ENCODE results near the gene ELP1. TPM values are rescaled to one million over a fixed set of nuclear protein-coding genes. Genes with fewer than 3 reads are reported as not detected.

Gene ELP1
- total and polyA plus RNA-seq, 2 donors (not counting 3 experiments of a cell fraction or from before 2014, with no cell fraction given) = 12.6 to 21.8 TPM

GRCh38 chr9:108910914-108911313, 23.0 kb downstream of the ELP1 start:
- Histone ChIP-seq H3K9ac (replicated peaks; ENCODE audit: extremely low read depth, insufficient read depth, low read length) (no peak overlapping the region), H3K9me3 (replicated peaks; ENCODE audit: control insufficient read depth, insufficient read depth, low read length) (no peaks in the 10 kb centered on the region), H3K4me3 (replicated peaks in 1 of 3; ENCODE audit: insufficient read depth in 1 of 3, low read depth in 1 of 3, low read length in 3 of 3) (no peak overlapping the region), H3K36me3 (ENCODE audit: control insufficient read depth in 2 of 2, extremely low read depth in 1 of 2, insufficient read depth in 2 of 2, low read length in 2 of 2) (peaks cover 17 to 20% of the 10 kb centered on the region in 2 experiments), H2AFZ (ENCODE audit: low read depth, low read length) (no peak overlapping the region), H3K27ac (ENCODE audit: insufficient read depth, low read depth, low read length) (no peak overlapping the region), H4K20me1 (replicated peaks; ENCODE audit: control insufficient read depth, extremely low read depth, insufficient read depth, low read length) (no peaks in the 10 kb centered on the region), H3K4me1 (ENCODE audit: control insufficient read depth, extremely low read depth, insufficient read depth, low read length) (no peaks in the 10 kb centered on the region), H3K9me1 (replicated peaks; ENCODE audit: control insufficient read depth, extremely low read depth, insufficient read depth, low read length) (no peaks in the 10 kb centered on the region), H3K79me2 (ENCODE audit: control insufficient read depth, insufficient read depth, low read length) (no peaks in the 10 kb centered on the region), H3K27me3 (ENCODE audit: control insufficient read depth in 2 of 2, insufficient read depth in 2 of 2, low read length in 2 of 2) (no peaks in the 10 kb centered on the region), H3K4me2 (ENCODE audit: insufficient read depth, low read length) (no peak overlapping the region)
- DNase-seq (ENCODE audit: low read depth, low spot score) = no peak
- dilution Hi-C loops (cut with MboI; ENCODE audit: extremely low pct_ligation_motif_present, low sequenced_read_pairs) = no loop called here
- ChIA-PET POLR2A (no interaction called here), CTCF (no interaction called here)
- TF ChIP-seq JUN (IDR thresholded peaks at IDR 0.05; ENCODE audit: borderline replicate concordance, insufficient read depth, insufficient read length, low read depth) (no peak), MAX (IDR thresholded peaks at IDR 0.05; ENCODE audit: insufficient read depth, insufficient read length) (no peak), POLR2A (IDR thresholded peaks at IDR 0.05; ENCODE audit: low read depth, low read length) (no peak), MYC (IDR thresholded peaks at IDR 0.05; ENCODE audit: low read depth, low read length) (no peak), FOS (IDR thresholded peaks at IDR 0.05; ENCODE audit: borderline replicate concordance, insufficient read depth, low read length) (no peak)
- BruUV-seq (replicated peaks) = no TSS peak
- intact Hi-C loops (cut with micrococcal nuclease) = no loop called here
- FAIRE-seq = no peak

- H3K9ac ChIP-seq (replicated peaks; ENCODE audit: extremely low read depth, insufficient read depth, low read length) = no peak overlapping the region
- H3K4me3 ChIP-seq (replicated peaks in 1 of 3; ENCODE audit: insufficient read depth in 1 of 3, low read depth in 1 of 3, low read length in 3 of 3) = no peak overlapping the region
- no peak overlapping the region for H3K4me2 ChIP-seq (ENCODE audit: insufficient read depth, low read length)
- H3K79me2 ChIP-seq (ENCODE audit: control insufficient read depth, insufficient read depth, low read length) = no peaks in the 10 kb centered on the region
- dilution Hi-C loops (cut with MboI; ENCODE audit: extremely low pct_ligation_motif_present, low sequenced_read_pairs) = no loop called here
- no peaks in the 10 kb centered on the region for H3K9me1 ChIP-seq (replicated peaks; ENCODE audit: control insufficient read depth, extremely low read depth, insufficient read depth, low read length)
- no peaks in the 10 kb centered on the region for H4K20me1 ChIP-seq (replicated peaks; ENCODE audit: control insufficient read depth, extremely low read depth, insufficient read depth, low read length)
- no peaks in the 10 kb centered on the region for H3K27me3 ChIP-seq (ENCODE audit: control insufficient read depth in 2 of 2, insufficient read depth in 2 of 2, low read length in 2 of 2)
- no peak for TF ChIP-seq POLR2A (IDR thresholded peaks at IDR 0.05; ENCODE audit: low read depth, low read length)
- TF ChIP-seq MAX (IDR thresholded peaks at IDR 0.05; ENCODE audit: insufficient read depth, insufficient read length) = no peak
- no peak for TF ChIP-seq GATA2 (IDR thresholded peaks at IDR 0.05; ENCODE audit: insufficient read depth, insufficient read length, low read depth, low read length)
- TF ChIP-seq CTCF (IDR thresholded peaks at IDR 0.05; ENCODE audit: extremely low read depth in 1 of 2, insufficient read depth in 1 of 2, low read depth in 1 of 2, low read length in 2 of 2) = no peak
- TF ChIP-seq POLR2AphosphoS5 (IDR thresholded peaks at IDR 0.05; ENCODE audit: insufficient read depth, low read depth, low read length) = no peak
- TF ChIP-seq JUN (IDR thresholded peaks at IDR 0.05; ENCODE audit: borderline replicate concordance, insufficient read depth, insufficient read length, low read depth) = no peak
- BruUV-seq (replicated peaks) = no TSS peak
- ChIA-PET POLR2A (no interaction called here), CTCF (interaction anchor here (1.2 to 1.5 kb wide), 2 partner anchors 11 to 44 kb away, joined by 5 to 7 read pairs; no protein-coding TSS in a partner anchor)
- FAIRE-seq (no peak), DNase-seq (ENCODE audit: low read depth, low spot score) (no peak)
- H2AFZ ChIP-seq (ENCODE audit: low read depth, low read length) = no peak overlapping the region
- no peak overlapping the region for H3K27ac ChIP-seq (ENCODE audit: insufficient read depth, low read depth, low read length)
- no peaks in the 10 kb centered on the region for H3K4me1 ChIP-seq (ENCODE audit: control insufficient read depth, extremely low read depth, insufficient read depth, low read length)
- intact Hi-C loops (cut with micrococcal nuclease) = no loop called here
- no peaks in the 10 kb centered on the region for H3K9me3 ChIP-seq (replicated peaks; ENCODE audit: control insufficient read depth, insufficient read depth, low read length)
- H3K36me3 ChIP-seq (ENCODE audit: control insufficient read depth in 2 of 2, extremely low read depth in 1 of 2, insufficient read depth in 2 of 2, low read length in 2 of 2) = peaks cover 17 to 23% of the 10 kb centered on the region in 2 experiments
These were observed 23.5 kb downstream of the ELP1 start for GRCh38 chr9:108910402-108910801.

Data from endothelial cell of umbilical vein (primary cell).